SJCRH30 (cell line): ENCODE results near the gene GMDS. TPM values are rescaled to one million over a fixed set of nuclear protein-coding genes. Genes with fewer than 3 reads are reported as not detected.

Source experiments
- DNase-seq, 2 experiments: peaks; one replicate each; pipeline ENCODE4 v3.0.0-alpha.2; 2015 to 2020
- H3K27ac ChIP-seq: fragments of 250-450 bp; sonication (Bioruptor Pico); 2 replicates; pipeline ENCODE4 v1.5.1; 2020; ENCODE audit warnings: mild to moderate bottlenecking, moderate library complexity
- H3K27me3 ChIP-seq: fragments of 250-450 bp; sonication (Bioruptor Pico); 2 replicates; pipeline ENCODE4 v1.5.1; 2020; ENCODE audit warnings: mild to moderate bottlenecking, moderate library complexity
- H3K36me3 ChIP-seq: fragments of 250-450 bp; sonication (Bioruptor Pico); 2 replicates; pipeline ENCODE4 v1.5.1; 2020; ENCODE audit warnings: mild to moderate bottlenecking, moderate library complexity
- H3K4me1 ChIP-seq: fragments of 250-450 bp; sonication (Bioruptor Pico); 2 replicates; pipeline ENCODE4 v1.5.1; 2020; ENCODE audit warnings: mild to moderate bottlenecking, moderate library complexity
- H3K4me3 ChIP-seq: fragments of 250-450 bp; sonication (Bioruptor Pico); 2 replicates; pipeline ENCODE4 v1.5.1; 2020; ENCODE audit warnings: mild to moderate bottlenecking, moderate library complexity
- H3K9me3 ChIP-seq: fragments of 250-450 bp; sonication (Bioruptor Pico); replicated peaks from 2 replicates; pipeline ENCODE4 v1.5.1; 2020; ENCODE audit warnings: mild to moderate bottlenecking, moderate library complexity
- total RNA-seq: library from RNA; depleted of rRNA; stranded (reverse); fragments of >200 nt; shearing (Covaris generic); gene quantifications from 2 replicates; pipeline ENCODE4 v1.2.3, GENCODE V29; 2014

Gene GMDS
- total RNA-seq, 1 experiment from 2014 or later: 7.9 TPM

DNA sequence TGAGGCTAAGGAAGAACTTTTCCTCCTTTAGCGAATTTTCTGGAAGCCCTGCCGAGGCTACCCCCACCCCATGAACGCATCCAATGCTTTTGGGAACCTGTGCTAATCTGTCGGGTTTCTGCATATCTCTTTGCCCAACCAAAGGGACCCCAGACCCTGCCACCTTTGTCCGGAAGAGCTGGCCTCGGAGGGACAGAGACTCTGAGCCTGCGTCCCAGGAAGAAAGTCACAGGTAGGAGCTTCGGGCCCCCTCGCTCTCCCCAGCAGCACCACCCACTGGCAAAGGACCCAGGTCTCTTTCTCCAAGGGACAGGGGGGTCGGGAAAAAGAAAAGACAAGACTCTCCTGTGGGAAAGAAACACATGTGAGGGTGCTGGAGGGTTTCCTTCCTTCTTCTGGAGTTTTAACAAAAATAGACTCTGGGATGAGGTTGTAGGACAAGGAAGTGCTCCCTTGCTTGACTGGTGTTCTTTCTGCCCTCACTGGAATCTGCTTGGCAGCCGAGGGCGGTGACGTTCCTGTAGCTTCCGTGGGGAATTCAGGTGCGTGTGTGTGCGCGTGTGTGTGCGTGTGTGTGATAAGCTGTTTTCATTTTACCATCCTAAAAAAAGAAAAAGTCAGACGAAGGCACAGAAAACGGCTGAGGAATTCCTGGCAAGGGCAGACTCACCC is 652.0 kb downstream of the GMDS start:
- DNase-seq: no peak
- no peaks in the 10 kb centered on the region for H3K9me3 ChIP-seq
- no peaks in the 10 kb centered on the region for H3K36me3 ChIP-seq
- no peak overlapping the region for H3K27ac ChIP-seq
- no peaks in the 10 kb centered on the region for H3K27me3 ChIP-seq
- H3K4me3 ChIP-seq: no peak overlapping the region
- no peaks in the 10 kb centered on the region for H3K4me1 ChIP-seq

DNA sequence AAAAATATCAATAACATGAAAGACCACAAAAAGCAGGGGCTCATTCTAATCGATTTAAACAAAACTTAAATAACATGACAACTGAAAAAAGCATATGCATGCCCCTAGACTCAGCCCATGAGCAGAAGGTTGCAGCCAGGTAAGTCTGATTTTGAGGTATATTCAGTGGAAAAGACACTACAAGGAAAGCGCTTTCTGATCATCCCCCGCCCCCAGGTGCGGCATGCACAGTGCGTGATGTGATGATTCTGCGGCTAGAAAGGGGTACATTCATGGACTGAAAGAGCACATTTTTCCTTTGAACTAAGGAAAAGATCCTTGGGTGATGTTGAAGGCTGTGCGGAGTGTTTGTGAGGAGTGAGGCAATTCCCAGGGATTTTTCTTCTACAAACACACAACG is 652.6 kb downstream of the GMDS start:
- Histone ChIP-seq H3K4me3 (no peak overlapping the region), H3K36me3 (no peaks in the 10 kb centered on the region), H3K4me1 (no peaks in the 10 kb centered on the region), H3K27ac (no peak overlapping the region), H3K27me3 (no peaks in the 10 kb centered on the region), H3K9me3 (no peaks in the 10 kb centered on the region)
- no peak for DNase-seq

DNA sequence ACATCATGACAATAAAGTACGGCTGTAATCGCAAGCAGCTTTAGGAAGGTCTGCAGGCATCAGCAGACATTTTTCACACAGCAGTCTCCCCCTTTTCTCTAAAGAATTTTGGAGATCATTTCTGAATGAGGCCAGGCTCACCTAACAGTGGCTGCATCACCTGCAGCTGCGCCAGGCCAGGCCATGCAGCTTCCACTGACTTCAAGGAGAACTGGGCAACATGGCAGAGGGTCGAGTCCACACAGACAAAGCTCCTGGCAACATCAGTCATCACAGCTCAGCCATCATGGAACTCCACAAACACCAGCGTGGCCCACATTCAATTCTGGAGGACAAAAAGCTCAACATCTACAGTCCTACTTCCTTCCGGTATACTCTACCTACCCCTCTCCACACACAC is 653.5 kb downstream of the GMDS start:
- no peaks in the 10 kb centered on the region for H3K27me3 ChIP-seq
- H3K4me3 ChIP-seq: no peak overlapping the region
- no peak for DNase-seq

DNA sequence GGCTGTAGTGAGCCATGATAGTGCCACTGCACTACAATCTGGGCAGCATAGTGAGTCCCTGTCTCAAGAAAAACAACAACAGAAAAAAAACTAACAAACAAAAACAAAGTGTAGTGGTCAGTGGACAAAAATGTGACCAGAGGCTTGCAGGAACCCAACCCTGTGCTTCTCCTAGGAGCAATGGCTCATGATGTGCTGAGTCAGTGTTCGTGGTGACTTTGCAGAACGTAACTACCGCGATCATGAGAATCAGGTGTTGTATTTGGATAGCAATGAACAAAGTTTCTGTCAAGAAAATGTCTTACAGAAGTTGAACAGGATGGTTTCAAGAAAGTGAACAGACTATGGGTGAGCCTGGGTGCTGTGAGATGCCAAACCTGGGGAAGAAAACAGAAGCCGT is 654.2 kb downstream of the GMDS start:
- Histone ChIP-seq H3K27ac (no peak overlapping the region), H3K4me1 (no peaks in the 10 kb centered on the region), H3K9me3 (no peaks in the 10 kb centered on the region), H3K27me3 (no peaks in the 10 kb centered on the region), H3K36me3 (no peaks in the 10 kb centered on the region), H3K4me3 (no peak overlapping the region)
- no peak for DNase-seq

More for the DNA sequence above, 653.5 kb downstream of the GMDS start:
- Histone ChIP-seq H3K27ac (no peak overlapping the region), H3K9me3 (no peaks in the 10 kb centered on the region), H3K36me3 (no peaks in the 10 kb centered on the region), H3K4me1 (no peaks in the 10 kb centered on the region)

- no peak for DNase-seq
- H3K27me3 ChIP-seq: no peaks in the 10 kb centered on the region
Observed at GRCh38 chr6:1590580-1590979, 654.8 kb downstream of the GMDS start.

GRCh38 chr6:1589208-1589607 is 656.2 kb downstream of the GMDS start:
- Histone ChIP-seq H3K4me3 (no peak overlapping the region), H3K27ac (no peak overlapping the region), H3K4me1 (no peaks in the 10 kb centered on the region), H3K36me3 (no peaks in the 10 kb centered on the region), H3K27me3 (no peaks in the 10 kb centered on the region), H3K9me3 (no peaks in the 10 kb centered on the region)
- DNase-seq: no peak

More at GRCh38 chr6:1590580-1590979, 654.8 kb downstream of the GMDS start:
- Histone ChIP-seq H3K4me3 (no peak overlapping the region), H3K36me3 (no peaks in the 10 kb centered on the region), H3K4me1 (no peaks in the 10 kb centered on the region), H3K27ac (no peak overlapping the region), H3K9me3 (no peaks in the 10 kb centered on the region)

DNA sequence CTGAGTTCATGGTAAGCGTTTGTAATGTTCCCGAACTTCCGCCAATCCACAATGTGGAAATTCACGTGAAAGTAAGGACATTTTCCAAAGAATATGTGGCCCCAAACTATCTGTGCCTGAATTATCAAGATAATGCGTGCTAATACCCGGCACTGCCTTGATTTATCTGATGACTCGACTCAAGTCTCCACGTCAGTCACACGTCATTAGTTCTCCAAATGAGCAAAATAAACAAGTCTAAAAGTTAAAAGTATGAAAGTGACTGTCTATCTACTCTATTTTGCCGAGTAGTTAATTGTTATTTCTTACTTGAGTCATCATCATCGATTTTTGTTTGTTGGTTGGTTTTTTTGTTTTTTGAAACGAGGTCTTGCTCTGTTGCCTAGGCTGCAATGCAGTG is 657.4 kb downstream of the GMDS start:
- Histone ChIP-seq H3K4me1 (no peaks in the 10 kb centered on the region), H3K4me3 (no peak overlapping the region), H3K9me3 (no peaks in the 10 kb centered on the region), H3K27me3 (no peaks in the 10 kb centered on the region), H3K36me3 (no peaks in the 10 kb centered on the region), H3K27ac (no peak overlapping the region)
- DNase-seq: no peak

- H3K9me3 ChIP-seq: no peaks in the 10 kb centered on the region
- H3K4me3 ChIP-seq: no peak overlapping the region
- H3K27ac ChIP-seq: no peak overlapping the region
- DNase-seq: no peak
- no peaks in the 10 kb centered on the region for H3K36me3 ChIP-seq
- no peaks in the 10 kb centered on the region for H3K4me1 ChIP-seq
- no peaks in the 10 kb centered on the region for H3K27me3 ChIP-seq
Observed at GRCh38 chr6:1587546-1587945, 657.9 kb downstream of the GMDS start.

DNA sequence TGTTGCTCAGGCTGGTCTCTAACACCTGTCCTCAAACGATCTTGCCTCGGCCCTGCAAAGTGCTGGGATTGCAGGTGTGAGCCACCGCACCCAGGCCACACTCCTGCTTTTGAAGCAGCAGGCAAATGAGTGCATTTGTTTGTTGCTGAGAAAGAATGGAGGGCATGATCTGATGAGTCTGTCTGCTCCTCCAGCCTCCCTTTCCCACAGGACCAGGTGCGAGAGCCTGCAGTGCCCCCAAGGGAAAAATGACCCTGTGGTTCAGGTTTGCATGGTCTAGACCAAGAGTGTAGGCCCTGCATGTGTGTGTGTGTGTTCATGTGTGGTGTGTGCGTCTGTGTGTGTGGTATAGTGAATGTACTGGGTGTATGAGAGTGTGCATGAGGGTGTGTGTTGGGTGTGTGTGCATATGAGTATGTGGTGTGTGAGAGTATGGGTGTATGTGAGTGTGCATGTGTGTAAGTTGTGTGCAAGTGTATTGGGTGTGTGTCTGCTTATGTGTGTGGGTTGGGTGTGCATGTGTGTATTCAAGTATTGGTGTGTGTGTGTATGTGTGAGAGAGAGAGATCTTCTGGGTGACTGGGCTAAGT is 658.4 kb downstream of the GMDS start:
- no peaks in the 10 kb centered on the region for H3K4me1 ChIP-seq
- no peak overlapping the region for H3K27ac ChIP-seq
- no peaks in the 10 kb centered on the region for H3K27me3 ChIP-seq
- H3K9me3 ChIP-seq: no peaks in the 10 kb centered on the region
- DNase-seq: no peak
- no peak overlapping the region for H3K4me3 ChIP-seq
- no peaks in the 10 kb centered on the region for H3K36me3 ChIP-seq

DNA sequence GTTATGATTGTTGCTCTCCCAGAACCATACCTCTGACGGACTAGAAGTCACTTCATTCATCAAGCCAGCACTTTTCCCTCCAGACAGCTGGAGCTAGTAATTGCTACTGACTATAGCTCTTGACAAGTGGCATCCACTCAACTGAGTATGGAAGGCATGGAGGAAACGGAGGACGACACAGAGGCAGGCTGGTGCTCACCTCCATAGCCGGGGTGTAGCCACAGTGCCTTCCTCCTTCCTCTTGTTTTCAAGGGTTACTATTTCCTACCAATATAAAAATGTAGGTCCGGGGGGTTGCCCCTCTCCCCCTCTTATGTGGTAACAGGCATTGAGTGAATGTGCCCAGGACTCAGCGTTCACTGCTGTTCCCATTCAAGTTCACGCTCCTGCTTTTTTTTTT is 659.1 kb downstream of the GMDS start:
- H3K4me1 ChIP-seq: no peaks in the 10 kb centered on the region
- H3K4me3 ChIP-seq: no peak overlapping the region
- no peaks in the 10 kb centered on the region for H3K36me3 ChIP-seq
- DNase-seq: no peak
- no peaks in the 10 kb centered on the region for H3K9me3 ChIP-seq
- no peak overlapping the region for H3K27ac ChIP-seq
- H3K27me3 ChIP-seq: no peaks in the 10 kb centered on the region

GRCh38 chr6:1585669-1586049 is 659.7 kb downstream of the GMDS start:
- DNase-seq: no peak
- Histone ChIP-seq H3K4me3 (no peak overlapping the region), H3K9me3 (no peaks in the 10 kb centered on the region), H3K27me3 (no peaks in the 10 kb centered on the region), H3K27ac (no peak overlapping the region), H3K4me1 (no peaks in the 10 kb centered on the region), H3K36me3 (no peaks in the 10 kb centered on the region)

GRCh38 chr6:1584996-1585668 is 660.3 kb downstream of the GMDS start:
- no peak for DNase-seq
- Histone ChIP-seq H3K4me3 (no peak overlapping the region), H3K27me3 (no peaks in the 10 kb centered on the region), H3K27ac (no peak overlapping the region), H3K36me3 (no peaks in the 10 kb centered on the region), H3K9me3 (no peaks in the 10 kb centered on the region), H3K4me1 (no peaks in the 10 kb centered on the region)

GRCh38 chr6:1584146-1584545 is 661.3 kb downstream of the GMDS start:
- no peak for DNase-seq
- Histone ChIP-seq H3K9me3 (no peaks in the 10 kb centered on the region), H3K27me3 (no peaks in the 10 kb centered on the region), H3K4me3 (no peak overlapping the region), H3K4me1 (no peaks in the 10 kb centered on the region), H3K27ac (no peak overlapping the region), H3K36me3 (no peaks in the 10 kb centered on the region)

DNA sequence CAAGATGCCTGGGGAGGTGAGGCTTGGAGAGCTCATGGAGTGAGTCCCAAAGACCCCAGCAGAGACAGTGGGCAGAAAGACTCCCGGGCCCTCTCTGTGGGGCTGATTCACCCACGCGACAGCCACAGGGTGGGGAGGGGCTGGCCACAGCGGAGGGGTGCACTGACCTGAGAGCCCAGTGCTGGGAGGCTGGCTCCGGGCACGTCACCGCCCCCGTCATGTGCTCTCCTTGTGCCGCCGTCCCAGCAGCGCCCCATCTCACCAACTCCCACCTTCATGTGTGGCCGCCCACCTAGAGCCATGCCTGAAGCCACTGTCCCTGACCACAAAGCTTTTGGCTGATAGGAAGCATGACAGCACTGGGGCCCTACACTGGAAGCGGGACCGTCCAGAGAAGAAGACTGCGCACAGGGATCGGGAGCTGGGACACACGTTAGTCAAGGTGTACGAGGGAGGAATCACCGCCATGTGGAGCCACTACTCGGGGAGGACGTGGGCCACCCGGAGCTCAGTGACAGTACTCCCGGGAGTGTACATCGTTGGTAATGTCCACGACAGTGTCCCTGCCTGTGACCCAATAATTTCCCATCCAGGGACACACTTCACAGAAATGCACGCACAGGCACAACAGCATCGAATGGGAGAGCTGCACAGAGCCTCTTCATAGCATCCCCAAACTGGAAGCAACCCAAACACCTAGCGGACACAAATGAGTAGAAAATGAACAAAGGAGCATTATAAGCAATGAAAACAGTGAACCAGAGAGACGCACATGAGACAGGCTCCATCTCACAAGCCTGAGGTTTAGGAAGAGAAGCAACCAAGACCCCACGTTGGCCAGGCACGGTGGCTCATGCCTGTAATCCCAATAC is 664.0 kb downstream of the GMDS start:
- no peak overlapping the region for H3K27ac ChIP-seq
- no peaks in the 10 kb centered on the region for H3K27me3 ChIP-seq
- no peaks in the 10 kb centered on the region for H3K4me1 ChIP-seq
- no peaks in the 10 kb centered on the region for H3K9me3 ChIP-seq
- DNase-seq: no peak
- no peak overlapping the region for H3K4me3 ChIP-seq
- no peaks in the 10 kb centered on the region for H3K36me3 ChIP-seq

DNA sequence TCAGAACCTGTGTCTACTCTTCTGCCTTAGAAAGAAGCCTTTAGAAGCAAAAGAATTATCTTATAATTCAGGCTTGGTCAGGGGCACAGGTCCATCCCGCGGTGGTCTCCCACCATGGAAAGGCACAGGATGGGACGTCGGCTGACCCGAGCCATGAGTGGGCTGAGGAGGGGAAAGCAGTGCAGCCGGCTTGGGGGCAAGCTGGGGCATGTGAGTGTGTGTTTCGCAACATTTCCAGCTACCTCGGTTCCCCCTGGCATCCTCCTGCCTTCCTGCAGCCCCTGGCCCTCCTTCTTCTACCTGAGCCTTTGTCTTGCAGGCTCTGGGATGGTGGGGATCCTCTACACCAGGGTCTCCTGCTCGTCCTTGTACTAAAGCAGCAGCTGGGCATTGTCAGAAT is 664.8 kb downstream of the GMDS start:
- H3K27ac ChIP-seq: no peak overlapping the region
- H3K9me3 ChIP-seq: no peaks in the 10 kb centered on the region
- no peaks in the 10 kb centered on the region for H3K4me1 ChIP-seq
- no peak for DNase-seq
- H3K4me3 ChIP-seq: no peak overlapping the region
- no peaks in the 10 kb centered on the region for H3K36me3 ChIP-seq
- no peaks in the 10 kb centered on the region for H3K27me3 ChIP-seq
